Muscle layer of duodenum (tissue), 2 donors: ENCODE data around the gene PCBP3.
A peak's percentile ranks its signal among the peaks of the same experiment; 100 is the strongest.

Experiments
- H3K27ac ChIP-seq: one replicate; pipeline ENCODE4 v1.7.0; 2013; ENCODE audit warnings: mild to moderate bottlenecking, low read length
- H3K27me3 ChIP-seq: one replicate; pipeline ENCODE4 v1.7.0; 2013; ENCODE audit warnings: low read depth, mild to moderate bottlenecking, control low read depth, low read length
- H3K36me3 ChIP-seq, 2 donors: one replicate each; pipeline ENCODE4 v1.7.0; 2013; ENCODE audit warnings: low read length in 2 of 2, control low read depth in 1 of 2, mild to moderate bottlenecking in 1 of 2; ENCODE audit not compliant: insufficient read depth in 2 of 2, control insufficient read depth in 1 of 2
- H3K4me1 ChIP-seq, 2 donors: one replicate each; pipeline ENCODE4 v1.7.0; 2013; ENCODE audit warnings: low read length in 2 of 2, mild to moderate bottlenecking in 2 of 2, control low read depth in 1 of 2, moderate library complexity in 1 of 2; ENCODE audit not compliant: insufficient read depth in 2 of 2, control insufficient read depth in 1 of 2
- H3K4me3 ChIP-seq, 2 donors: one replicate each; pipeline ENCODE4 v1.7.0; 2013; ENCODE audit warnings: low read length in 2 of 2, low read depth in 1 of 2, mild to moderate bottlenecking in 1 of 2
- H3K9me3 ChIP-seq, 2 donors: one replicate each; pipeline ENCODE4 v1.7.0; 2013; ENCODE audit warnings: low read length in 2 of 2, control low read depth in 1 of 2, mild to moderate bottlenecking in 1 of 2; ENCODE audit not compliant: control insufficient read depth in 1 of 2
- donor health status: healthy.

The PCBP3 gene

DNA sequence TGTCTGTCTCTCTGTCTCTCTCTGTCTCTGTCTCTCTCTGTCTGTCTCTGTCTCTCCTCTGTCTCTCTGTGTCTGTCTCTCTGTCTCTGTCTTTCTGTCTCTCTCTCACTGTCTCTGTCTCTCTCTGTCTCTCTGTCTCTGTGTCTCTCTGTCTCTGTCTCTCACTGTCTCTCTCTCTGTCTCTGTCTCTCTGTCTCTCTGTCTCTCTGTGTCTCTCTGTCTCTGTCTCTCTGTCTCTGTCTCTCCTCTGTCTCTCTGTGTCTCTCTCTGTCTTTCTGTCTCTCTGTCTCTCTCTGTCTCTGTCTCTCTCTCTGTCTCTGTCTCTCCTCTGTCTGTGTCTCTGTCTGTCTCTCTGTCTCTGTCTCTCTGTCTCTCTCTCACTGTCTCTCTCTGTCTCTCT is 337.2 kb downstream of the PCBP3 start:
- Histone ChIP-seq H3K27me3 (no peaks in the 10 kb centered on the region), H3K9me3 (no peaks in the 10 kb centered on the region), H3K4me1 (peaks cover 0 to 31% of the 10 kb centered on the region in 2 donors), H3K27ac (peak overlapping the region; percentile 96), H3K4me3 (peak overlapping the region; percentile 37 to 77), H3K36me3 (peaks cover 0 to 8% of the 10 kb centered on the region in 2 donors)

DNA sequence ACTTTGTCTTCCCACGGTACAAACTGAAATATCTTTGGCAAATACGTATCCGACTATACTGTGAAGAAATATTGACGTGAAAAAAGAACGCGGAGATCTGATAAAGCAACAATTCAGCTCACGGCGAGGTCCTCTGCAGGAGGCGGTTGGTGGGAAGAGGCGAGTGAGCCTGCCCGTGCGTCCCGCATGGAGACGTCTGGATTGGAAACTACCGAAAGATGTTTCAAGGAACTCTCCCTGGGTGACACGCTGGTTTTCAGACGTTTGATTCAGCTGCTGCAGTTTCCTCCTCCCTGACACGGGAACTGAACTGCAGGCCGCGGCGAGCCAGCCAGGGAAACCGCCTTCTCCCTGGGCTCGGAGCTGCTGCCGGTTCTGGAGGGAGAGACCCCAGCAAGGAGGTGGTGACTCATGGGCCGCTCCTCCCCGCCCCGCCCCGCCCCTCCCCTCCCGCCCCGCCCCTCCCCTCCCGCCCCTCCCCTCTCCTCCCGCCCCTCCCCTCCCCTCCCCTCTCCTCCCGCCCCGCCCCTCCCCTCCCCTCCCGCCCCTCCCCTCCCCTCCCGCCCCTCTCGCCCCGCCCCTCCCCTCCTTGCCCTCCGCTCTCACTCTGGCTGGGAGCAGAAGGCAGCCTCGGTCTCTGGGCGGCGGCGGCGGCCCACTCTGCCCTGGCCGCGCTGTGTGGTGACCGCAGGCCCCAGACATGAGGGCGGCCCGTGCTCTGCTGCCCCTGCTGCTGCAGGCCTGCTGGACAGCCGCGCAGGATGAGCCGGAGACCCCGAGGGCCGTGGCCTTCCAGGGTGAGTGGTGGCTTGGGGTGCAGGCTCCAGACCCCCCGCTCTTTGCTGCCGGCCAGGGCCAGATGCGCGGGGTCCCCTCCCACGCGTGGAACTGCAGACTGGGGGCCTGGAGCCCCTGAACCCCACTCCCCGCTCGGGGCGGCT is 337.9 kb downstream of the PCBP3 start, which contains the start of gene COL6A1:
Gene COL6A1 (plus strand): TSS at position 620 of the 941 bp plus-strand sequence. CDS start 81 bp downstream, at position 701.
- H3K36me3 ChIP-seq, result peaks cover 0 to 16% of the 10 kb centered on the region in 2 donors
- H3K4me3 ChIP-seq, result peak within 1 kb of the TSS; percentile 77 to 98
- H3K27ac ChIP-seq, result peak within 1 kb of the TSS; percentile 96
- no peaks in the 10 kb centered on the region for H3K9me3 ChIP-seq
- H3K27me3 ChIP-seq, result no peaks in the 10 kb centered on the region
- peaks cover 0 to 36% of the 10 kb centered on the region in 2 donors for H3K4me1 ChIP-seq

DNA sequence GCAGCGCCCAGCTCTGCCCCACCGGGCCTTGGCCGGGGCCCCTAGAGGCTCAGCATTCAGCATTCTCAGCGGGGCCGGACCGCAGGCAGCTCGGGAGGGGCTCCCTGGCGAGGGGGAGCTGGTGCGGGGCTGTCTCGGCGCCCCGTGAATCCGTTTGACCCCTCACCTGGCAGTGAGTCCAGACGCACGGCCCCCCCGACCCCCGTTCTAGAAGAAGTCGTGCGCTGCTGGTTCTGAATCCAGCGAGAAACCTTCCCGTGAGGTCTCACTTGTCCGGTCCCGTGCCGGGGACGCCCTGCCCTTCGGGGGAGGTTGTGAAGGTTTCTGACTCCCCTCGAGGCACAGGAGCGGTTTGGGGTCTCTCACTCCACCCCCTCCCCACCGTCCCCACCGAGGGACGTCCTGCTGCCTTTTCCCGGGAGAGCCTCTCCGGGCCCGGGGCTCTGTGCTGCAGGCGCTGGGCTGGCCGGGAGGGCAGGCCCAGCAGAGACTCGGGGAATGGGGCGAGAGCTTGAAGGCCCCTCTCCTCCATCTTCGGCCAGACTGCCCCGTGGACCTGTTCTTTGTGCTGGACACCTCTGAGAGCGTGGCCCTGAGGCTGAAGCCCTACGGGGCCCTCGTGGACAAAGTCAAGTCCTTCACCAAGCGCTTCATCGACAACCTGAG is 338.7 kb downstream of the PCBP3 start:
- H3K4me1 ChIP-seq, result peaks cover 0 to 43% of the 10 kb centered on the region in 2 donors
- peak overlapping the region; percentile 56 for H3K27ac ChIP-seq
- H3K27me3 ChIP-seq, result no peaks in the 10 kb centered on the region
- peak overlapping the region; percentile 68 to 98 for H3K4me3 ChIP-seq
- peaks cover 3 to 24% of the 10 kb centered on the region in 2 donors for H3K36me3 ChIP-seq
- no peaks in the 10 kb centered on the region for H3K9me3 ChIP-seq

DNA sequence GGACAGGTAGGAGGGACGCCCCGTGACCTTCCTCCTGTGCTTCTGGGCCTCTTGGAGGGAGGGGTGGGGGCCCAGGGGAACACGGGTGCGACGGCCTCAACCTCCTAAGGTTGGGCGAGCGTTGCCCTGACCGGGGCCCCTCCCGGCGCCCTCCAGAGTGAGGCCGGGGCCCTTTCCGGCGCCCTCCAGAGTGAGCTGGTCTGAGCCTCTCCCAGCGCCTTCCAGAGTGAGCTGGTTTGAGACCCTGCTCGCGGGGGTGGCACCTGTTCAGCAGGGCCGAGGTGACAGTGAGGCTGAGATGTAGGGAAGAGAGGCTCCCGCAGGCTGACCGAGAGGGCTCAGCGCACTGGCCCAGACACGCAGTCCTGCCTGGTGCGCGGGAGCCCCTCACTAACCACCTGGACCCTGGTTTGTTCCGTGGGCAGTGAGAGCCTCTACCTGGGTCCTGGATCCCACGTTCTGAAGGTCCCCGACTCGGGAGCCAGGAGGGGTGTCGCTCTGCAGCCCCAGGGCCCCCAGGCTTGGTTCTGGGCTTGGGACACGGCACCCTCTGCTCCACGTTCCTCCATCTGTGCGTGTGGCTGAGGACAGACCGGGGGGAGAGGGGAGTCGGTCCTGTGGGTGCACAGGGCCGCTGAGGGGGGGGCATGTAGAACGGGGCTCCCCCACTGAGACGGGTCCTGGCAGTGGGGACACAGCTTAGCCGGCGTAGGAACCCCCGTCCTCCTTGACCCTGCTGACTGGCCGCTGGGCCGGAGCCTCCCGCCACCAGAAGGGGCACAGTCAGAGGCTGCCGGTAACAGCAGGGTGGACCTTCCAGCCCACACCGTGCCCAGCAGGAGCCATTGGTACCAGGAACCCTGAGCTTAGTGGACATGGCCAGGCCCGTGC is 339.5 kb downstream of the PCBP3 start:
- H3K4me1 ChIP-seq, result peaks cover 0 to 43% of the 10 kb centered on the region in 2 donors
- H3K4me3 ChIP-seq, result peak overlapping the region; percentile 68 to 98
- peak overlapping the region; percentile 56 for H3K27ac ChIP-seq
- no peaks in the 10 kb centered on the region for H3K9me3 ChIP-seq
- no peaks in the 10 kb centered on the region for H3K27me3 ChIP-seq
- peaks cover 3 to 28% of the 10 kb centered on the region in 2 donors for H3K36me3 ChIP-seq

DNA sequence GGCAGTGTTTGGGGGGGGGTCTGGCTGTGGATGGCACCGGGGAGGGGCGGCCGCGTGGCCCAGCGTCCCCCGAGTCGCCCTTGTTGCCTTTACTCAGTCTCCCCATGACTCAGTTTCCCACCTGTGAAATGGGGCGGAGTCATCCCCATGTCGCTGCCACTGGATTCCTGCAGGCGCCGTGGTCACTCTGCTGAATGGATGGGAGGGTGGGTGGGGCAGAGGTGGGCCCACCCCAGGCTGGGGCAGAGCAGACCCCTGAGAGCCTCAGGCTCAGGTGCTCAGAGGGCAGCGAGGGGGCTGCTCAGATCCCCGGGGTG is 340.1 kb downstream of the PCBP3 start:
- H3K4me1 ChIP-seq, result peaks cover 0 to 38% of the 10 kb centered on the region in 2 donors
- no peaks in the 10 kb centered on the region for H3K27me3 ChIP-seq
- peak overlapping the region; percentile 68 to 98 for H3K4me3 ChIP-seq
- H3K27ac ChIP-seq, result peak overlapping the region; percentile 31
- H3K36me3 ChIP-seq, result peaks cover 3 to 28% of the 10 kb centered on the region in 2 donors
- H3K9me3 ChIP-seq, result no peaks in the 10 kb centered on the region

DNA sequence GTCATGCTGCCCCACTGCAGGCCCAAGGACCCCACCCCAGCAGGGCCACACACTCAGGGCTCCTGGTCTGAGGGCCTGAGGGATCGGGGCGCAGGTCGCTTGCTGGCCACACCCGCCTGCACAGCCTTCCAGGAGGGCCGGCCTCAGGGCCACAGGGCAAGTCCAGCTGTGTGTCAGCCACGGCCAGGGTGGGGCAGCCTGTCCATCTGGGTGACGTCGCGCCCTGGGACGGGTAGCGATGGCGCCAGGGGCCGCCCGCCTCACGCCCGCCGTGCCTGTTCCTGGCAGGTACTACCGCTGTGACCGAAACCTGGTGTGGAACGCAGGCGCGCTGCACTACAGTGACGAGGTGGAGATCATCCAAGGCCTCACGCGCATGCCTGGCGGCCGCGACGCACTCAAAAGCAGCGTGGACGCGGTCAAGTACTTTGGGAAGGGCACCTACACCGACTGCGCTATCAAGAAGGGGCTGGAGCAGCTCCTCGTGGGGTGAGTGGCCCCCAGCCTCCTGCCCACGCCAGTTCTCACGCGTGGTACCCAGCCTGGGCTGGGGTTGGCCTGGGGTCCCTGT is 340.5 kb downstream of the PCBP3 start:
- Histone ChIP-seq H3K27me3 (no peaks in the 10 kb centered on the region), H3K27ac (peak overlapping the region; percentile 40), H3K4me3 (peak overlapping the region in 1 of 2 donors; percentile 98), H3K9me3 (no peaks in the 10 kb centered on the region), H3K36me3 (peaks cover 3 to 33% of the 10 kb centered on the region in 2 donors), H3K4me1 (peaks cover 0 to 34% of the 10 kb centered on the region in 2 donors)

DNA sequence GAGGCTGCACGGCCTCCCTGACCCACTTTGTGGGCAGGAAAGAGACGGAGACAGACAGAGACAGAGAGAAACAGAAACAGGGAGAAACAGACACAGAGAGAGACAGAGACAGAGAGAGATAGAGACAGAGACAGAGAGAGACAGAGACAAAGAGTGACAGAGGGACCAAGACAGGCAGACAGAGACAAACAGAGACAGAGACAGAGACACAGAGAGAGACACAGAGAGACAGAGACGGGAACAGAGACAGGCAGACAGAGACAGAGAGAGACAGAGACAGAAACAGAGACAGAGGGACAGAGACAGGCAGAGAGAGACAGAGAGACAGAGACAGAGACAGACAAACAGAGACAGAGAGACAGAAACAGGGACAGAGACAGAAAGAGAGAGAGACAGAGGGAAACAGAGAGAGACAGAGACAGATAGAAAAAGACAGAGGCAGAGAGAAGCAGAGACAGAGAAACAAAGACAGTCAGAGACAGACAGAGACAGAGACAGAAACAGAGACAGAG is 341.1 kb downstream of the PCBP3 start:
- H3K9me3 ChIP-seq, result no peaks in the 10 kb centered on the region
- peaks cover 3 to 38% of the 10 kb centered on the region in 2 donors for H3K36me3 ChIP-seq
- peak overlapping the region; percentile 40 for H3K27ac ChIP-seq
- peak overlapping the region in 1 of 2 donors; percentile 98 for H3K4me3 ChIP-seq
- H3K27me3 ChIP-seq, result no peaks in the 10 kb centered on the region
- H3K4me1 ChIP-seq, result peaks cover 0 to 33% of the 10 kb centered on the region in 2 donors

DNA sequence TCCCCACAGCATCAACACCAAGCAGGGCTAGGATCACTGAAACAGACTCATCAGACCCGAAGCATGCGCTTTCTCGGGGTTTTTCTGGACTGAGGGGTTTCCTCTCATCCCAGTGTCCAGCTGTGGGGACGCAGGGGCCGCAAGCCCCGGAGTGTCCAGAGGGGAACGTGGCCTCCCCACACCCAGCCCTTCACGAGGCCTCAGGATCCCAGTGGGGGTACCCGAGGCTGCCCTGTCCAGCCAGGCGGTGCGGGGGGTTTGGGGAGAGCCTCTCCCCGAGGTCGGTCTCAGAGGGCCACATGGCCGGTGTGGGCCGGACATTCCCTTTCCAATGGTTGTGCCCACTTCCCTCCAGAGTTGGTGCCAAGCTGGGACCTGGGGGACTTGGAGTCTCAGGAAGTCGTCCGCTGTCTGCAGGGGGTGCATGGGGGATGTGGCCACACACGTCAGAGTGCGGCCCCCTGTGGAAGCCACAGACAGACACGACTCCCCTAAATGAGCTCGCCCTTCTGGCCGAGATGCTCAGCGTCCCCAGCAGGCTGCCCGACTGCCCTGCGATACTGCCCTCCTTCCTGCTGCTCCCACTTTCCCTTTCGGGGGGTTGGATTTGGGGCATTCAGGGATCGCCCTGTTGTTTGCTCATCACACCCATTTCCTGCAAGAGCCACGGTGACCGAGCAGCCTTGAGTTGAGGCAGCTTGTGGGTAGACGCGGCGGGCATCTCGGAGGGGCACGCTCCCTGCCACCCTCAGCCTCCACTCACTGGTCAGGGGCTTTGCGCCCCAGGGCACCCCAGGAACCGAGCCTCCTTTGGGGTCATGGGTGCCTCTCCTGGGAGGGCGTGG is 342.2 kb downstream of the PCBP3 start:
- peaks cover 0 to 36% of the 10 kb centered on the region in 2 donors for H3K4me1 ChIP-seq
- peak overlapping the region in 1 of 2 donors; percentile 25 for H3K4me3 ChIP-seq
- no peaks in the 10 kb centered on the region for H3K27me3 ChIP-seq
- H3K9me3 ChIP-seq, result no peaks in the 10 kb centered on the region
- H3K36me3 ChIP-seq, result peaks cover 3 to 49% of the 10 kb centered on the region in 2 donors
- peak overlapping the region; percentile 40 for H3K27ac ChIP-seq

DNA sequence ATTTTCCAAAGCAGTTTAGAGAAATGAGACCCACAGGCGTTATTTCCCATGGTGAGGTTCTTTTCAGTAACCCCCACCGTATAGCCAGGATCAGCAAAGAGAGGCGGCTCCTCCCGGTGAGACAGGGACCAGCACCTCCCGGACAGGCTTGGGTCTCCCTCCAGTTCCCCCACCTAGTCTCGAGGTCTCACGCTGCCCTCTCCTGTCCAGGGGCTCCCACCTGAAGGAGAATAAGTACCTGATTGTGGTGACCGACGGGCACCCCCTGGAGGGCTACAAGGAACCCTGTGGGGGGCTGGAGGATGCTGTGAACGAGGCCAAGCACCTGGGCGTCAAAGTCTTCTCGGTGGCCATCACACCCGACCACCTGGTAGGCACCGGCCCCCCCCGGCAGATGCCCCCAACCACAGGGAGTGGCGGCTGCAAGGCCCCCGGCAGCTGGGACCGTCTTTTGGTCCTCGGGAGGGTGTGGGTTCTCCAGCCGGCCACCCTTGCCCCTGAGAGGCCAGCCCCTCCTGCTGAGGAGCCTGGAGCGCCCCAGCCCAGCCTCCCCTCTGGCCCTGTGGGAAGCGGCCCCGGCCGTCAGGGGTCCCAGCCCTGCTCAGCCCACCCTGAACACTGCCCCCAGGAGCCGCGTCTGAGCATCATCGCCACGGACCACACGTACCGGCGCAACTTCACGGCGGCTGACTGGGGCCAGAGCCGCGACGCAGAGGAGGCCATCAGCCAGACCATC is 343.0 kb downstream of the PCBP3 start:
- Histone ChIP-seq H3K4me3 (peak overlapping the region in 1 of 2 donors; percentile 8), H3K27ac (no peak overlapping the region), H3K27me3 (no peaks in the 10 kb centered on the region), H3K36me3 (peaks cover 3 to 54% of the 10 kb centered on the region in 2 donors), H3K4me1 (peaks cover 0 to 36% of the 10 kb centered on the region in 2 donors), H3K9me3 (no peaks in the 10 kb centered on the region)
